ENCODE data around the gene TLX2. TPM values are rescaled to one million over a fixed set of nuclear protein-coding genes. Genes with fewer than 3 reads are reported as not detected.

TLX2 gene
- total and polyA plus RNA-seq, 4 donors: not detected

- TF ChIP-seq REST (IDR thresholded peaks at IDR 0.05) (peak; percentile 70), HNF4G (IDR thresholded peaks at IDR 0.05) (peak; percentile 92), CTCF (IDR thresholded peaks at IDR 0.05; ENCODE audit: low read depth, low read length, missing input control) (no peak)
These were observed 12.0 kb upstream of the TLX2 start (continued) for GRCh38 chr2:74502147-74502719.

DNA sequence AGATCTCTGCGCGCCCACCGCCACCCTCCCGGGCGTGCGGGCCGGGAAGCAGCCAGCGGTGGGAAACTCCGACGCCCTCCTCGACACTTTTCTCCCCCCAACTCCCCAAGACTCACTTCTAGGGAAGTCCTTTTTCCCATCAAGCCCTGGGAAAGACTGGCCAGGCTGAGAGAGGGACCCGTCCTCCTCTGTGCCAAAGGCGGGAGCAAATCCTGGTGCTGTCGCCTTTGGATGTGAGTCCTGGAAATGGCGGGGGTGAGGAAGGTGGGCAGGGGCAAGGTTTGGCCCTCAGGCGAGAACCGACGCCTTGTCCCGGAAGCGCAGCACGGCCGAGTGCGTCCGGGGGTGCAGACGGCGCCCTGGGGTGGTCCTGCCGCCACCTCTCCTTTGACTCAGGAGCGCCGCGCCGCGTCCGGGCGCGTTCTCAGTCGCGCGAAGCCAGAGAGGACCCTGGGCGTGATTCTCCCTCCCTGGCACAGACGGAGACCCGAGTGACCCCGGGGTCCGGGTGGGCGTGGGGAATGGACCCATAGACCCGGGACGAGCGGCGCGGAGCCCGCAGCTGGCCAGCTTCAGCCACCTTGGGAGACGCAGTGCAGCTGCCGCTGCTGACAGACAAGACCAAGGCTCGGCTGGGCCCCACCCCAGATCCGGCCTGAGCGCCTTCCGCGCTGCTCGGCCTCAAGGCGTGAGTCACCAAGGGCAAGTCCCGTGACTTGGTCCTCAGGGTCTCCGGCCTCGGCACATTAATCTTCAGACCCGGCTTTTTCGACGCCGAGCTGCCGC, 11.3 kb upstream of the TLX2 start:
- peak overlapping the region; percentile 69 to 71 for H3K9ac ChIP-seq (ENCODE audit: low read depth in 1 of 2, low read length in 2 of 2)
- H3K4me3 ChIP-seq (ENCODE audit: low read depth in 1 of 3, low read length in 3 of 3): peak overlapping the region; percentile 76 to 97 (median 89)
- peak overlapping the region; percentile 87 to 93 for H3K27ac ChIP-seq (ENCODE audit: low read depth in 1 of 2, low read length in 2 of 2)
- under 1% methylated on average over 67 of the region's 67 CpGs for WGBS
- peak; percentile 50 for DNase-seq (ENCODE audit: low spot score)
- peaks cover 20 to 79% (median 66%) of the 10 kb centered on the region in 4 donors for H3K4me1 ChIP-seq (ENCODE audit: control insufficient read depth in 4 of 4, insufficient read depth in 4 of 4, low read length in 3 of 4)
- no peaks in the 10 kb centered on the region for H3K9me3 ChIP-seq (ENCODE audit: control insufficient read depth in 4 of 4, low read length in 3 of 4)
- peaks cover 0 to 6% (median 4%) of the 10 kb centered on the region in 4 donors for H3K36me3 ChIP-seq (ENCODE audit: control insufficient read depth in 4 of 4, insufficient read depth in 3 of 4, low read depth in 1 of 4, low read length in 3 of 4)
- TF ChIP-seq, protein P1, sequence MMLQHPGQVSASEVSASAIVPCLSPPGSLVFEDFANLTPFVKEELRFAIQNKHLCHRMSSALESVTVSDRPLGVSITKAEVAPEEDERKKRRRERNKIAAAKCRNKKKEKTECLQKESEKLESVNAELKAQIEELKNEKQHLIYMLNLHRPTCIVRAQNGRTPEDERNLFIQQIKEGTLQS (IDR thresholded peaks at IDR 0.05): no peak
- TF ChIP-seq HNF4G (IDR thresholded peaks at IDR 0.05) (no peak), NR2F2 (IDR thresholded peaks at IDR 0.05) (peak; percentile 4), JUND (IDR thresholded peaks at IDR 0.05) (peak; percentile 71 to 80), GABPA (IDR thresholded peaks at IDR 0.05 in 1 of 2, conservative IDR thresholded peaks at IDR 0.05 in 1 of 2) (no peak), HNF4A (conservative IDR thresholded peaks at IDR 0.05) (no peak), YY1 (IDR thresholded peaks at IDR 0.05) (no peak), RXRA (IDR thresholded peaks at IDR 0.05) (no peak), REST (IDR thresholded peaks at IDR 0.05) (peak; percentile 6), TAF1 (conservative IDR thresholded peaks at IDR 0.05) (peak; percentile 15), RAD21 (IDR thresholded peaks at IDR 0.05) (peak; percentile 35 to 46), FOXA1 (IDR thresholded peaks at IDR 0.05) (no peak), ZBTB33 (IDR thresholded peaks at IDR 0.05) (no peak)
- TF ChIP-seq, protein P2, sequence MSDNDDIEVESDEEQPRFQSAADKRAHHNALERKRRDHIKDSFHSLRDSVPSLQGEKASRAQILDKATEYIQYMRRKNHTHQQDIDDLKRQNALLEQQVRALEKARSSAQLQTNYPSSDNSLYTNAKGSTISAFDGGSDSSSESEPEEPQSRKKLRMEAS (IDR thresholded peaks at IDR 0.05): no peak
- no peaks in the 10 kb centered on the region for H3K27me3 ChIP-seq (ENCODE audit: control insufficient read depth in 4 of 4, insufficient read depth in 4 of 4, low read length in 3 of 4)

Measured in liver (tissue), 9 donors.